Esophagus muscularis mucosa (tissue), 4 donors: ENCODE measurements around the gene CEP76. TPM values are rescaled to one million over a fixed set of nuclear protein-coding genes. Genes with fewer than 3 reads are reported as not detected.

ENCODE experiments used
- total RNA-seq, 4 donors: library from RNA; depleted of rRNA; stranded (reverse); fragments of >200 nt; gene quantifications; one replicate each; pipeline versions ENCODE4 v1.1.0 to v1.2.1, GENCODE V29; 2016

Gene CEP76
- total RNA-seq, 4 donors from 2014 or later: 5.0 to 8.7 (median 5.8) TPM

Other genes starting within 250 kb of the CEP76 start
- 10 to 100 TPM; 33.2 to 48.3 (median 40.2) TPM for gene SPIRE1, start 44.6 kb downstream of the CEP76 start, total RNA-seq
- gene PSMG2, start 319 bp upstream of the CEP76 start, total RNA-seq: 10 to 100 TPM; 59.8 to 92.9 (median 77.2) TPM
- 10 to 100 TPM; 14.3 to 27.5 (median 18.0) TPM for gene PTPN2, start 181.5 kb upstream of the CEP76 start, total RNA-seq
- gene SEH1L, start 245.3 kb upstream of the CEP76 start, total RNA-seq: 10 to 100 TPM; 18.0 to 42.6 (median 23.2) TPM